ENCODE measurements around the gene ABCC4. TPM values are rescaled to one million over a fixed set of nuclear protein-coding genes. Genes with fewer than 3 reads are reported as not detected.
"Not testable (repeated sequence)": the region's sequence is repeated elsewhere in the genome, so short reads cannot be mapped to it uniquely, and the experiment has no call there.

Gene ABCC4
- total RNA-seq, 1 experiment from 2014 or later = 52.0 TPM

- Histone ChIP-seq H3K36me3 (ENCODE audit: insufficient read depth, low read length, poor library complexity, severe bottlenecking) (peaks cover 2% of the 10 kb centered on the region), H3K4me3 (ENCODE audit: low read depth, low read length, poor library complexity, severe bottlenecking) (no peak overlapping the region), H3K27me3 (replicated peaks; ENCODE audit: insufficient read depth, low read depth, low read length, poor library complexity) (no peaks in the 10 kb centered on the region), H3K4me1 (ENCODE audit: insufficient read depth, low read length, poor library complexity, severe bottlenecking) (peaks cover 29% of the 10 kb centered on the region), H3K9me3 (ENCODE audit: low read depth, low read length, poor library complexity, severe bottlenecking) (no peaks in the 10 kb centered on the region), H3K27ac (ENCODE audit: low read depth, low read length, poor library complexity, severe bottlenecking) (peak overlapping the region; percentile 77)
- TF ChIP-seq CTCF (conservative IDR thresholded peaks at IDR 0.05; ENCODE audit: low read depth, low read length) (no peak), EZH2 (IDR thresholded peaks at IDR 0.05; ENCODE audit: borderline replicate concordance, low read depth, low read length, poor library complexity, severe bottlenecking) (no peak)
- no TSS peak for BruUV-seq (replicated peaks)
- CTCF ChIA-PET = interaction anchor here (0.8 kb wide), 1 partner anchor 186 kb away, joined by 5 read pairs; no protein-coding TSS in a partner anchor
- DNase-seq (ENCODE audit: low spot score) = peak; percentile 57
- intact Hi-C loops (cut with micrococcal nuclease; ENCODE audit: unreplicated experiment) = no loop called here
- POLR2A ChIA-PET (ENCODE audit: low non-redundant PET) = no interaction called here
Measured at GRCh38 chr13:95195146-95195545, 106.1 kb downstream of the ABCC4 start.

- Histone ChIP-seq H3K36me3 (ENCODE audit: insufficient read depth, low read length, poor library complexity, severe bottlenecking) (peaks cover 2% of the 10 kb centered on the region), H3K4me1 (ENCODE audit: insufficient read depth, low read length, poor library complexity, severe bottlenecking) (peaks cover 29% of the 10 kb centered on the region), H3K9me3 (ENCODE audit: low read depth, low read length, poor library complexity, severe bottlenecking) (no peaks in the 10 kb centered on the region), H3K27me3 (replicated peaks; ENCODE audit: insufficient read depth, low read depth, low read length, poor library complexity) (no peaks in the 10 kb centered on the region), H3K27ac (ENCODE audit: low read depth, low read length, poor library complexity, severe bottlenecking) (peak overlapping the region; percentile 10), H3K4me3 (ENCODE audit: low read depth, low read length, poor library complexity, severe bottlenecking) (no peak overlapping the region)
- CTCF ChIA-PET = interaction anchor here (2.4 kb wide), 1 partner anchor 187 kb away, joined by 27 read pairs; no protein-coding TSS in a partner anchor
- TF ChIP-seq EZH2 (IDR thresholded peaks at IDR 0.05; ENCODE audit: borderline replicate concordance, low read depth, low read length, poor library complexity, severe bottlenecking) = no peak
- TF ChIP-seq CTCF (conservative IDR thresholded peaks at IDR 0.05; ENCODE audit: low read depth, low read length) = no peak
- BruUV-seq (replicated peaks) = no TSS peak
- intact Hi-C loops (cut with micrococcal nuclease; ENCODE audit: unreplicated experiment) = loop anchor here (5.0 kb wide), 1 partner anchor 639 kb away; no protein-coding TSS in a partner anchor
- POLR2A ChIA-PET (ENCODE audit: low non-redundant PET) = no interaction called here
- DNase-seq (ENCODE audit: low spot score) = no peak
Measured at GRCh38 chr13:95193509-95194230, 107.6 kb downstream of the ABCC4 start.

GRCh38 chr13:95192998-95193397 is 108.3 kb downstream of the ABCC4 start:
- ChIA-PET POLR2A (ENCODE audit: low non-redundant PET) (no interaction called here), CTCF (interaction anchor here (2.1 to 2.4 kb wide), 2 partner anchors 188 to 211 kb away, joined by 27 to 31 read pairs; no protein-coding TSS in a partner anchor)
- no peak for TF ChIP-seq EZH2 (IDR thresholded peaks at IDR 0.05; ENCODE audit: borderline replicate concordance, low read depth, low read length, poor library complexity, severe bottlenecking)
- TF ChIP-seq CTCF (conservative IDR thresholded peaks at IDR 0.05; ENCODE audit: low read depth, low read length) = no peak
- no peak overlapping the region for H3K4me3 ChIP-seq (ENCODE audit: low read depth, low read length, poor library complexity, severe bottlenecking)
- peak overlapping the region; percentile 60 for H3K27ac ChIP-seq (ENCODE audit: low read depth, low read length, poor library complexity, severe bottlenecking)
- H3K36me3 ChIP-seq (ENCODE audit: insufficient read depth, low read length, poor library complexity, severe bottlenecking) = peaks cover 8% of the 10 kb centered on the region
- intact Hi-C loops (cut with micrococcal nuclease; ENCODE audit: unreplicated experiment) = loop anchor here (5.0 kb wide), 1 partner anchor 639 kb away; no protein-coding TSS in a partner anchor
- no peaks in the 10 kb centered on the region for H3K9me3 ChIP-seq (ENCODE audit: low read depth, low read length, poor library complexity, severe bottlenecking)
- no peak for DNase-seq (ENCODE audit: low spot score)
- peaks cover 29% of the 10 kb centered on the region for H3K4me1 ChIP-seq (ENCODE audit: insufficient read depth, low read length, poor library complexity, severe bottlenecking)
- no peaks in the 10 kb centered on the region for H3K27me3 ChIP-seq (replicated peaks; ENCODE audit: insufficient read depth, low read depth, low read length, poor library complexity)
- no TSS peak for BruUV-seq (replicated peaks)

- Histone ChIP-seq H3K27ac (ENCODE audit: low read depth, low read length, poor library complexity, severe bottlenecking) (peak overlapping the region; percentile 60), H3K4me1 (ENCODE audit: insufficient read depth, low read length, poor library complexity, severe bottlenecking) (peaks cover 29% of the 10 kb centered on the region), H3K36me3 (ENCODE audit: insufficient read depth, low read length, poor library complexity, severe bottlenecking) (peaks cover 11% of the 10 kb centered on the region)
- BruUV-seq (replicated peaks); H3K9me3 ChIP-seq (ENCODE audit: low read depth, low read length, poor library complexity, severe bottlenecking); H3K4me3 ChIP-seq (ENCODE audit: low read depth, low read length, poor library complexity, severe bottlenecking); DNase-seq (ENCODE audit: low spot score); H3K27me3 ChIP-seq (replicated peaks; ENCODE audit: insufficient read depth, low read depth, low read length, poor library complexity): not testable (repeated sequence)
- intact Hi-C loops (cut with micrococcal nuclease; ENCODE audit: unreplicated experiment) = loop anchor here (5.0 kb wide), 1 partner anchor 640 kb away; no protein-coding TSS in a partner anchor
- POLR2A ChIA-PET (ENCODE audit: low non-redundant PET) = interaction anchor here (0.7 kb wide), 1 partner anchor 211 kb away, joined by 6 read pairs; no protein-coding TSS in a partner anchor
- CTCF ChIA-PET = interaction anchor here (0.9 to 2.4 kb wide), 3 partner anchors 16 to 211 kb away, joined by 3 to 31 read pairs (median 27); no protein-coding TSS in a partner anchor
Measured at GRCh38 chr13:95192564-95192945, 108.7 kb downstream of the ABCC4 start.

Data from A673 (cell line).